ENCODE data around the gene DAB1. TPM values are rescaled to one million over a fixed set of nuclear protein-coding genes. Genes with fewer than 3 reads are reported as not detected.

Gene DAB1
- total RNA-seq, 1 donor: not detected

- no peaks in the 10 kb centered on the region for H3K27me3 ChIP-seq (ENCODE audit: insufficient read depth, low read length)
- no peaks in the 10 kb centered on the region for H3K79me2 ChIP-seq (ENCODE audit: insufficient read depth, low read length)
- no peaks in the 10 kb centered on the region for H3K4me1 ChIP-seq (ENCODE audit: insufficient read depth, low read length)
- no peak overlapping the region for H3K27ac ChIP-seq (ENCODE audit: low read depth, low read length)
- TF ChIP-seq CTCF (IDR thresholded peaks at IDR 0.05; ENCODE audit: extremely low read depth, low read depth, low read length): no peak
- no peak overlapping the region for H3K4me2 ChIP-seq (ENCODE audit: insufficient read depth, low read length)
- no peak for DNase-seq (ENCODE audit: insufficient read length, low spot score, missing footprints)
- H3K36me3 ChIP-seq (ENCODE audit: insufficient read depth, low read length): no peaks in the 10 kb centered on the region
- H3K4me3 ChIP-seq (ENCODE audit: insufficient read depth, low read length): no peak overlapping the region
- no peaks in the 10 kb centered on the region for H4K20me1 ChIP-seq (ENCODE audit: insufficient read depth, low read length)
- H3K9me3 ChIP-seq (ENCODE audit: low read depth, low read length): no peaks in the 10 kb centered on the region
- no peak overlapping the region for H2AFZ ChIP-seq (ENCODE audit: low read length)
These were observed 390.4 kb downstream of the DAB1 start for GRCh38 chr1:57033222-57034001.

DNA sequence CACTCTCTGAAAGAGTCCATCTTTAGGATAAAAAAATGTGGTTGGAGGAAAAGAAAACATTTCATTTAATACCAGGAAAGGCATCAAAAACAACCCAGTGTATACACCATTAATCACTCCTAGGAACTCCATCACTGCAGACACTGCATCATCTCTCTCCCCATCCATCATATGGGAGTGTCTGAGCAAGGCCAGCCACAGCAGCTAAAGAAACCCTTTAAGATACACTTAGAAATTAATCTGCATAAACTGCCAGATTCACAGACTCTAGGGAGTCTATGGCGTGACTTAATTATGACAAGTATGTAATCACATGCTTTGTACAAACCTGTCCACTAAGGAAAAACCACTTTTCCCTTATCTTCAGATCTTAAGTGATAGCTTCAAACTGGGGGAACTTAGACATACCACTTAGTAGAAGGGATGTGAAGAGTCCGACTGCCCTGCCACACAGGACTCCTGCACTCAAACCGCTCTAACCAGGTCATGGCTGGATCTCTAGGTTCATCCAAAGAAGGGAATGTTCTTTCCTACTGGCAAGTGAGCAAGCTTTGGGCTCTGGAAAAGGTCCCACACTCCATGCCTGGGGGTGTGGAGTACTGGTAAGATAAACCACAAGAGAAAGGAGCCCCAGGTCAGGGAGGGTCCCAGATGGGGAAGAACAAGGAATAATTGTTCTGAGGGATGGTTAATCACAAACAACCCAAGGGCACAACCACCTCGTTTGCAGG, 397.1 kb downstream of the DAB1 start:
- H3K9me3 ChIP-seq (ENCODE audit: low read depth, low read length): no peaks in the 10 kb centered on the region
- H3K4me2 ChIP-seq (ENCODE audit: insufficient read depth, low read length): no peak overlapping the region
- no peaks in the 10 kb centered on the region for H3K36me3 ChIP-seq (ENCODE audit: insufficient read depth, low read length)
- no peak overlapping the region for H3K4me3 ChIP-seq (ENCODE audit: insufficient read depth, low read length)
- no peaks in the 10 kb centered on the region for H3K27me3 ChIP-seq (ENCODE audit: insufficient read depth, low read length)
- no peak for TF ChIP-seq CTCF (IDR thresholded peaks at IDR 0.05; ENCODE audit: extremely low read depth, low read depth, low read length)
- no peaks in the 10 kb centered on the region for H4K20me1 ChIP-seq (ENCODE audit: insufficient read depth, low read length)
- DNase-seq (ENCODE audit: insufficient read length, low spot score, missing footprints): no peak
- H3K4me1 ChIP-seq (ENCODE audit: insufficient read depth, low read length): no peaks in the 10 kb centered on the region
- H3K79me2 ChIP-seq (ENCODE audit: insufficient read depth, low read length): no peaks in the 10 kb centered on the region
- H3K27ac ChIP-seq (ENCODE audit: low read depth, low read length): no peak overlapping the region
- H2AFZ ChIP-seq (ENCODE audit: low read length): no peak overlapping the region

DNA sequence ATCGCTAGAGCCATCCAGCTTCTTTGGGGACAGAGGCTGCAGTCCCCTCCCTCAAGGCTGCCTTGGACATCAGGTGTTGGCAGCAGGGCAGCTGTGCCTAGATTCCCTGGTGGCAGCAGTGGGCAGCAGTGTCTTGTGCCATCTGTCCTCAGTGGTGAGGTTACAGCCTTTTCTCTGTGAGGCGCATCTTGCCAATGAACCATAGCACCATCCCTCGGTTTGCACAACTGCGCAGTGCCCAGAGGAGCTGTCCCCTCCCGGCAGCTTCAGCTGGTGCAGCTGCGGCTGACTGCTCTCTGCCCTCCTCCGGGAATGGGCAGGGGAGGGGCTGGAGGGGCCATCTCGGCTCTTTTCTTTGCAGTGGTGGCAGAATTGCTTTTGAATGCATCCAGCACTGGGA, 399.0 kb downstream of the DAB1 start:
- no peak for TF ChIP-seq CTCF (IDR thresholded peaks at IDR 0.05; ENCODE audit: extremely low read depth, low read depth, low read length)

DNA sequence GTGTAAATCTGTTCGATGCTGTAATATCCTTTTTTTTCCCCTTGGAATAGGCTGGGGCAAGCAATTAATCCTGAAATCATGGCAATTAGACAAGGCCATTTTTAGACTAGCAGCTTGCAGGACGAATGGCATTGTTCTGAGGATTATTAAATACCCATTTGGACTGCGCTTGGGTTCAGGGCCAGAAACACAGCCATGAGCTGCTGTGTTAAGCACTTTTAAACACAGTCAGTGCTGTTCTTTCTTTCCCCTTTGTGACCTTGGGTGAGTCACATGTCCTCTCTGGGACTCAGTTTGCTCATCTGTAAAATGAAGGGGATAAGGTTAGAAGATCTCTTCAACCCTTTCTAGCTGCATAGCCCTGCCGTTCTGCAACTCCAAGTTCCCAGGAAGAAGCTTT, 399.4 kb downstream of the DAB1 start:
- no peak for DNase-seq (ENCODE audit: insufficient read length, low spot score, missing footprints)
- H3K27ac ChIP-seq (ENCODE audit: low read depth, low read length): no peak overlapping the region
- H3K79me2 ChIP-seq (ENCODE audit: insufficient read depth, low read length): no peaks in the 10 kb centered on the region
- no peaks in the 10 kb centered on the region for H3K36me3 ChIP-seq (ENCODE audit: insufficient read depth, low read length)
- H3K27me3 ChIP-seq (ENCODE audit: insufficient read depth, low read length): no peaks in the 10 kb centered on the region
- no peak overlapping the region for H3K4me3 ChIP-seq (ENCODE audit: insufficient read depth, low read length)
- no peak overlapping the region for H3K4me2 ChIP-seq (ENCODE audit: insufficient read depth, low read length)
- H3K4me1 ChIP-seq (ENCODE audit: insufficient read depth, low read length): no peaks in the 10 kb centered on the region
- TF ChIP-seq CTCF (IDR thresholded peaks at IDR 0.05; ENCODE audit: extremely low read depth, low read depth, low read length): no peak
- H2AFZ ChIP-seq (ENCODE audit: low read length): no peak overlapping the region
- H3K9me3 ChIP-seq (ENCODE audit: low read depth, low read length): no peaks in the 10 kb centered on the region
- H4K20me1 ChIP-seq (ENCODE audit: insufficient read depth, low read length): no peaks in the 10 kb centered on the region

More for the DNA sequence above, 399.0 kb downstream of the DAB1 start:
- H3K27ac ChIP-seq (ENCODE audit: low read depth, low read length): no peak overlapping the region
- no peaks in the 10 kb centered on the region for H3K36me3 ChIP-seq (ENCODE audit: insufficient read depth, low read length)
- no peak overlapping the region for H2AFZ ChIP-seq (ENCODE audit: low read length)
- no peak overlapping the region for H3K4me3 ChIP-seq (ENCODE audit: insufficient read depth, low read length)
- no peaks in the 10 kb centered on the region for H3K27me3 ChIP-seq (ENCODE audit: insufficient read depth, low read length)
- no peaks in the 10 kb centered on the region for H3K79me2 ChIP-seq (ENCODE audit: insufficient read depth, low read length)
- no peaks in the 10 kb centered on the region for H3K9me3 ChIP-seq (ENCODE audit: low read depth, low read length)
- H3K4me1 ChIP-seq (ENCODE audit: insufficient read depth, low read length): no peaks in the 10 kb centered on the region
- no peak for DNase-seq (ENCODE audit: insufficient read length, low spot score, missing footprints)
- no peak overlapping the region for H3K4me2 ChIP-seq (ENCODE audit: insufficient read depth, low read length)
- H4K20me1 ChIP-seq (ENCODE audit: insufficient read depth, low read length): no peaks in the 10 kb centered on the region

All from osteoblast (primary cell).